Keratinocyte (primary cell): ENCODE data around the gene ATP1A3. TPM values are rescaled to one million over a fixed set of nuclear protein-coding genes. Genes with fewer than 3 reads are reported as not detected.
A peak's percentile ranks its signal among the peaks of the same experiment; 100 is the strongest.

Experiments used
- DNase-seq: peaks from one replicate; pipeline ENCODE4 v3.0.0-alpha.2; 2011; ENCODE audit warnings: low read depth, missing footprints, low spot score
- FAIRE-seq: peaks from 2 replicates; lab custom pipeline; 2011; peaks lifted over from hg19 to GRCh38; lab: Jason Lieb, UNC
- H2AFZ ChIP-seq: 2 replicates; pipeline ENCODE4 v1.6.0; 2012; ENCODE audit warnings: low read length, control low read depth, inconsistent platforms; ENCODE audit not compliant: control insufficient read depth
- H3K27ac ChIP-seq: 2 replicates; pipeline ENCODE4 v1.5.1; 2011; ENCODE audit warnings: low read length; ENCODE audit not compliant: control insufficient read depth, insufficient read depth
- H3K27me3 ChIP-seq: 3 replicates; pipeline ENCODE4 v1.6.0; 2011; ENCODE audit warnings: low read length; ENCODE audit not compliant: control insufficient read depth, insufficient read depth; ENCODE audit errors: extremely low read depth
- H3K36me3 ChIP-seq, 2 experiments: 2 replicates in 1 of 2; 3 replicates in 1 of 2; pipeline ENCODE4 v1.5.1; 2011; ENCODE audit warnings: low read length in 2 of 2, mild to moderate bottlenecking in 1 of 2; ENCODE audit not compliant: control insufficient read depth in 2 of 2, insufficient read depth in 2 of 2; ENCODE audit errors: extremely low read depth in 1 of 2
- H3K4me1 ChIP-seq: 3 replicates; pipeline ENCODE4 v1.5.1; 2011; ENCODE audit warnings: low read length; ENCODE audit not compliant: control insufficient read depth, insufficient read depth; ENCODE audit errors: extremely low read depth
- H3K4me2 ChIP-seq: 3 replicates; pipeline ENCODE4 v1.6.0; 2011; ENCODE audit warnings: low read depth, low read length; ENCODE audit not compliant: control insufficient read depth, insufficient read depth; ENCODE audit errors: extremely low read depth
- H3K4me3 ChIP-seq, 3 experiments: fragments of 200-600 bp in 1 of 3; sonication (generic) in 1 of 3; 2 replicates in 2 of 3; 3 replicates in 1 of 3; pipeline ENCODE4 v1.5.1; 2011 to 2016; ENCODE audit warnings: low read length in 3 of 3, mild to moderate bottlenecking in 3 of 3, control low read depth in 2 of 3, inconsistent platforms in 1 of 3, low read depth in 1 of 3, mixed read lengths in 1 of 3, mixed run types in 1 of 3, moderate library complexity in 1 of 3; ENCODE audit not compliant: control insufficient read depth in 2 of 3, insufficient read depth in 2 of 3; ENCODE audit errors: extremely low read depth in 1 of 3
- H3K79me2 ChIP-seq: 2 replicates; pipeline ENCODE4 v1.6.0; 2012; ENCODE audit warnings: low read length; ENCODE audit not compliant: control insufficient read depth, insufficient read depth
- H3K9ac ChIP-seq: 3 replicates; pipeline ENCODE4 v1.6.0; 2011; ENCODE audit warnings: low read length; ENCODE audit not compliant: control insufficient read depth, insufficient read depth; ENCODE audit errors: extremely low read depth
- H3K9me1 ChIP-seq: 3 replicates; pipeline ENCODE4 v1.6.0; 2011; ENCODE audit warnings: low read length; ENCODE audit not compliant: control insufficient read depth, insufficient read depth; ENCODE audit errors: extremely low read depth
- H3K9me3 ChIP-seq: 2 replicates; pipeline ENCODE4 v1.5.1; 2012; ENCODE audit warnings: low read depth, low read length; ENCODE audit not compliant: control insufficient read depth
- H4K20me1 ChIP-seq: 3 replicates; pipeline ENCODE4 v1.6.0; 2011; ENCODE audit warnings: low read length; ENCODE audit not compliant: control insufficient read depth, insufficient read depth; ENCODE audit errors: extremely low read depth
- EZH2 ChIP-seq: IDR thresholded peaks from one replicate; pipeline ENCODE4 v1.6.1; 2012; ENCODE audit warnings: inconsistent platforms, mild to moderate bottlenecking, low read length, moderate library complexity
- dilution Hi-C: fragments of 300-500 bp; cut with MboI; formaldehyde crosslinking; loops from one replicate; pipeline ENCODE4 v1.7.0; 2020; ENCODE audit warnings: low sequenced_read_pairs; ENCODE audit not compliant: extremely low pct_ligation_motif_present
- polyA plus RNA-seq, 5 experiments: library from polyadenylated mRNA; depleted of rRNA in 3 of 5; stranded (reverse) in 3 of 5; stranded (forward) in 1 of 5; unstranded in 1 of 5; fragments of >200 nt; gene quantifications; 1 replicate in 1 of 5; 2 replicates in 3 of 5; 3 replicates in 1 of 5; pipeline versions ENCODE4 v1.2.1 to v1.2.3, GENCODE V29; 2011 to 2012; ENCODE audit warnings: missing spikeins in 2 of 5, low read depth in 1 of 5, low replicate concordance in 1 of 5
- TF ChIP-seq, protein P1 (sequence below), 3 experiments: IDR thresholded peaks in 1 of 3; conservative IDR thresholded peaks in 1 of 3; optimal IDR thresholded peaks in 1 of 3; 2 replicates in 2 of 3; 3 replicates in 1 of 3; pipeline versions ENCODE3 to v1.5.1; 2011; ENCODE audit warnings: low read length in 3 of 3, mild to moderate bottlenecking in 3 of 3, moderate library complexity in 2 of 3, control low read depth in 1 of 3, inconsistent platforms in 1 of 3; ENCODE audit not compliant: insufficient read depth in 2 of 3; ENCODE audit errors: extremely low read depth in 1 of 3

ATP1A3 gene
- polyA plus RNA-seq, 1 donor (not counting 4 experiments of a cell fraction or from before 2014, with no cell fraction given), result not detected

DNA sequence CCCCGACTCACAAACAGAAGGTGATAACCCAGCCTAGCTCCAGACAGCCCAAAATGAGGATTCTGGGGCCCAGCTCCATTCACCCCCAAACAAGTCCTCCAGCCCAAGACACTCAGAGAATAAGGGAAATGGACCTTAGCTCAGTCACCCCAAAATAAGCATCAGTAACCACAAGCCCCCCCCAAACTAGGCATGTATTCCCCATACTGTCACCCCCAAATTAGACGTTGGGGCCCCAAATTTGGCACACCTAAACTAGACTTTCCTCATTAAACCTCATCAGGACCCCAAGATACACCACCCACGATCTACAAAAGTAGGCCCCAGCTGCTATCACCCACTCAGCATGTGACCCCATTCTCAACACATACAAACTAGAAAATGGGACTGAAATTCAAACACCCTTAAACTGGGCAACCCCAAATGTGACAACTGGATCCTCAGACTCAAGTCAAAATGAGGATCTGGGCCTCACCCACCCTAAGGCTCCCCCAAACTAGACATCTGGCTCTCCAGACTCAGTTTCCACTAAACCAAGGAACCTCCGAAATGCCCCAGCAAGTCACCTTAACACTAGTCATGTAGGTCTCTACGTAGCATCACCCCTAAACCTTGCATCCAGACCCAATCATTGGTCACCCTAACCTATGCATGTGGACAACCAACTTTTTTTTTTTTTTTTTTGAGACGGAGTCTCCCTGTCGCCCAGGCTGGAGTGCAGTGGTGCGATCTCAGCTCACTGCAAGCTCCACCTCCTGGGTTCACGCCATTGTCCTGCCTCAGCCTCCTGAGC lies 52.4 kb downstream of the ATP1A3 start:
- no peak overlapping the region for H3K27ac ChIP-seq
- H3K4me3 ChIP-seq, result no peak overlapping the region
- no peaks in the 10 kb centered on the region for H3K36me3 ChIP-seq
- no peaks in the 10 kb centered on the region for H4K20me1 ChIP-seq
- H3K27me3 ChIP-seq, result peaks cover 33% of the 10 kb centered on the region
- H3K9me1 ChIP-seq, result no peaks in the 10 kb centered on the region
- H3K79me2 ChIP-seq, result no peaks in the 10 kb centered on the region
- no peak overlapping the region for H3K9ac ChIP-seq
- FAIRE-seq (no peak), DNase-seq (no peak)
- H3K4me1 ChIP-seq, result peaks cover 2% of the 10 kb centered on the region
- H2AFZ ChIP-seq, result no peak overlapping the region
- dilution Hi-C loops, result no loop called here
- H3K9me3 ChIP-seq, result no peaks in the 10 kb centered on the region
- TF ChIP-seq, protein P1, sequence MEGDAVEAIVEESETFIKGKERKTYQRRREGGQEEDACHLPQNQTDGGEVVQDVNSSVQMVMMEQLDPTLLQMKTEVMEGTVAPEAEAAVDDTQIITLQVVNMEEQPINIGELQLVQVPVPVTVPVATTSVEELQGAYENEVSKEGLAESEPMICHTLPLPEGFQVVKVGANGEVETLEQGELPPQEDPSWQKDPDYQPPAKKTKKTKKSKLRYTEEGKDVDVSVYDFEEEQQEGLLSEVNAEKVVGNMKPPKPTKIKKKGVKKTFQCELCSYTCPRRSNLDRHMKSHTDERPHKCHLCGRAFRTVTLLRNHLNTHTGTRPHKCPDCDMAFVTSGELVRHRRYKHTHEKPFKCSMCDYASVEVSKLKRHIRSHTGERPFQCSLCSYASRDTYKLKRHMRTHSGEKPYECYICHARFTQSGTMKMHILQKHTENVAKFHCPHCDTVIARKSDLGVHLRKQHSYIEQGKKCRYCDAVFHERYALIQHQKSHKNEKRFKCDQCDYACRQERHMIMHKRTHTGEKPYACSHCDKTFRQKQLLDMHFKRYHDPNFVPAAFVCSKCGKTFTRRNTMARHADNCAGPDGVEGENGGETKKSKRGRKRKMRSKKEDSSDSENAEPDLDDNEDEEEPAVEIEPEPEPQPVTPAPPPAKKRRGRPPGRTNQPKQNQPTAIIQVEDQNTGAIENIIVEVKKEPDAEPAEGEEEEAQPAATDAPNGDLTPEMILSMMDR (optimal IDR thresholded peaks at IDR 0.05 in 1 of 3, IDR thresholded peaks at IDR 0.05 in 1 of 3, conservative IDR thresholded peaks at IDR 0.05 in 1 of 3; ENCODE audit: extremely low read depth in 1 of 3, insufficient read depth in 2 of 3, low read length in 3 of 3), result no peak
- no peak for TF ChIP-seq EZH2
- H3K4me2 ChIP-seq, result no peak overlapping the region

DNA sequence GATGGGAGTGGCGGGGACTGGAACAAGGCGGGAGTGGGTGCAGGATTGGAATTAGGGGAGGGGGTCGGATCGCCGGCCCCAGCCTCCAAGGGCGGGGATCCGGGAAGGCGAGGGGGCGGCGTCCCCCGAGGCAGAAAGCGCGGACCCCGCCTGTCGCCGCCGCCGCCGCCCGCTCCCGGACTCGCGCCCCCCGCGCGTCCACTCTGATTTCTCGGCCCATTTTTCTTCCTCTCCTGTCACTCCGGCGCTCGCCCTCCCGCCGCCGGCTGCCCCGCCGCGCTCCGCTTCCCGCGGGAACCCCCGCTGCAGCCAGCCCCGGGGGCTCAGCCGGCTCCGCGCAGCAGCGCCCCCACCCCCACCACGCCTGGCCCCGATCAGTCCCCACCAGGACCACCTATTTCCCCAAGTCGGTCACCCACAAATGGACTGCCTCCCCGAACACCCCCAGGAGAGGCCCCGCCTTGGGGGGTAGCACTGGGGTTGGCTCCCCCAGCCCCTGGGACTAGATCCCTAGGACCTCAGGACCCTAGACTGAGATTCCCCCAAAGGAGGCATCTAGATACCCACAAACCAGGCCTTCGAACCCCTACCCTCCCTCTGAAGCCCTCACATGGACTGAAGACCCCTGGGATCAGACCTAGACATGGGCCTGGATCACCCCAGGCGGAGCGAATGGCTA lies 53.2 kb downstream of the ATP1A3 start:
- Histone ChIP-seq H2AFZ (no peak overlapping the region), H3K4me3 (peak overlapping the region; percentile 31 to 42 (median 35)), H3K9ac (peak overlapping the region; percentile 33), H3K27ac (no peak overlapping the region), H3K4me2 (peak overlapping the region; percentile 66), H3K4me1 (peaks cover 10% of the 10 kb centered on the region), H3K79me2 (no peaks in the 10 kb centered on the region), H3K9me1 (no peaks in the 10 kb centered on the region), H3K36me3 (no peaks in the 10 kb centered on the region), H3K27me3 (peaks cover 41% of the 10 kb centered on the region), H4K20me1 (no peaks in the 10 kb centered on the region), H3K9me3 (no peaks in the 10 kb centered on the region)
- FAIRE-seq, result no peak
- DNase-seq, result no peak
- dilution Hi-C loops, result no loop called here
- TF ChIP-seq, protein P1 (optimal IDR thresholded peaks at IDR 0.05 in 1 of 3, IDR thresholded peaks at IDR 0.05 in 1 of 3, conservative IDR thresholded peaks at IDR 0.05 in 1 of 3; ENCODE audit: extremely low read depth in 1 of 3, insufficient read depth in 2 of 3, low read length in 3 of 3), result no peak
- peak; percentile 82 for TF ChIP-seq EZH2
